Eye (tissue), 1 donor: ENCODE data around the gene PXMP2.

Source experiments
- DNase-seq: peaks from one replicate; pipeline ENCODE4 v3.0.0-alpha.2; 2015

Gene PXMP2

GRCh38 chr12:132695431-132695830 is 8.0 kb downstream of the PXMP2 start:
- DNase-seq: no peak

- DNase-seq: no peak
Observed at GRCh38 chr12:132698341-132698740, 11.0 kb downstream of the PXMP2 start.

- DNase-seq: no peak
Observed at GRCh38 chr12:132700212-132700822, 12.9 kb downstream of the PXMP2 start.

DNA sequence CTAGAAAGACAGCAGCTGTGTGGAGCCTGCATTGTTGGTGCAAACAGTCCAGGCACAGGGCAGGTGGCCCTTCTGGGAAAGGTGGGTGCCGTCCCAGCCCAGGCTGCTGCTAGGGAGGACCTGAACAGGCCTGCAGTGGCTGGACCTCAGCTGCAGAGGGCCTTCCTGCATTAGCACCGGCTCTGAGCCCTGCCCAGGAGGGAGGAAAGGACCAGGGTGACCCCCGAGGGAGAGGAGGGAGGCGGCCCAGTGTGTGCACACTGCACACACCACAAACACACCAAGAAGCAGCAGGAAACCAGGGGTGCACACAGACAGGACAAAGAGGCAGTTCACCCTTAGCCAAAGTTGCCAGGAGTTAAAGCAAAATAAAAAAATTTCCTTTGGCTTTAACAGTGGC is 15.3 kb downstream of the PXMP2 start:
- no peak for DNase-seq

DNA sequence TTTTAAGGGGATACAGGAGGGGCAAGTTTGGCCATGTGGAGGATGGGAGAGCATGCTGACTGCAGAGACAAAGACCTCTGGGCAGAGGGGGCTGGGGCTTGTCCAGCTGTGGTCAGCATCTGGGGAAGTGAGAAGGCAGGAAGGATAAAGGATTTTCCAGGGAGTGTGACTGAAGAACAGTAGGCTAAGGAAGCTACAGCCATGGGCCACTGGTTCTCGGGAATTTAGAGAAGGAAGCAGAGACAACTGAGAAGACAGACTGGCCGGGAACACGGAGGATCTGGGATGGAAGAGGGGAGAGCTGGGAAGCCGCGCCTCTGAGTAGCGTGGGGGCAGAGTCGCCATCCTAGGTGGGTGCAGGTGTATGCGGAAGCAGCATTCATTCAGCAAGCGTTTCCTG is 16.3 kb downstream of the PXMP2 start:
- no peak for DNase-seq

DNA sequence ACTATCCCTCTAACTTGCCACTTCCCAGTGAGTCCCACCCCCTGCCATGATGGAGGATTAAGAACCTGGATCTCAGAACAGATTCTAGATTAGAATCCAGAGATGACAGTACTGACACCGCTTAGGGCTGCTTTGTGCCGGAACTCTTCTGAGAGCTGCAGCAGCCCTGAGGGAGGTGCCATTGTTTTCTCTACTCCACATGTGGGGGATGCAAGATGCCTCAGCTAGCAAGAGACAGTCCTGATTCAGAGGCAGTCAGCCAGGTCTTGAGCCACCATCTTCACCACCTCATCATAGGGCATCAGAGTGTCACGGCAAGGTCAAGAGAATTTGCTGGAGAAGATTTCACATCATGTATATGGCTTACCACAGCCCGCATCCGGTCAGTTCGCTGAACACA is 19.9 kb downstream of the PXMP2 start:
- DNase-seq: no peak

DNA sequence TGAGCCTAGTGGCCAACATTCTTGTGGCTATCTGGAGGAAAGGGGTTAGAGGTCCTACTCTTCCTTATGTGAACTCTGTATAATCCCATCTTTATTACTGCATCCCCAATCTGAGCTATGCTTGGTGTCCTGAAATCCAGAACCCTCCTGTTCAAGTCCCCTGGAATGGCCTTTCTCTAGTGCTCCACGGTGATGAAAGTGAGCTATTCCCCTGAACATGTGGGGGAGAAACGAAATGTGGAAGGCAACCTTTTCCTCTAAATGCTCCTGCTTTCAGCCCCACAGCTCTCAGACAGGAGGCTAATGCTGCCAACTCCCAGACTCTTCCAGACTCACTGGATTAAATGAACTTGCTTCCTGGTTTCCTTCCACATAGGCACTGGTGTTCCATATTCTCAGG is 20.8 kb downstream of the PXMP2 start:
- no peak for DNase-seq

- no peak for DNase-seq
Observed at GRCh38 chr12:132710043-132710404, 22.6 kb downstream of the PXMP2 start.

GRCh38 chr12:132710405-132711079 is 23.2 kb downstream of the PXMP2 start, which contains the start of gene PGAM5:
Gene PGAM5 (plus strand): TSS chr12:132710842. CDS start chr12:132710877, 35 bp downstream.
- peak; percentile 93 for DNase-seq

- peak; percentile 26 for DNase-seq
Observed at GRCh38 chr12:132711080-132711843, 23.9 kb downstream of the PXMP2 start.

DNA sequence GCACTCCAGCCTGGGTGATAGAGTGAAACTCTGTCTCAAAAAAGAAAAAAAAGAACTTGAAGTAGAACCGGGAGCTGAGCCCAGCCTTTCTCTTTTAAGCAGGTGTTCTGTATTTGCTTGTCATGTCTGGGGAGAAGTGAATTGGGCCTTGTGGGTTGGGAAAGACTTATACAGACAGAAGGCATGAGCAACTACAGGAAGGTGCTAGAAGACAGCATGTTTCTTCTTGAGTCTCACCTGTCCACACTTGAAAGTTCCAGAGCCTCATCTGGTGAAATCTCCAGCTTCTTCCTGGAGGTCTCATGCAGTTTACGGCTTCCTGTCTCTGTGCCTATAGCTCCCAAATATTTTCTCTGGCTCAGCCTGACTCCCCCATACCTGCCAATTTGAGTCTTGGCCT is 25.7 kb downstream of the PXMP2 start:
- DNase-seq: no peak

DNA sequence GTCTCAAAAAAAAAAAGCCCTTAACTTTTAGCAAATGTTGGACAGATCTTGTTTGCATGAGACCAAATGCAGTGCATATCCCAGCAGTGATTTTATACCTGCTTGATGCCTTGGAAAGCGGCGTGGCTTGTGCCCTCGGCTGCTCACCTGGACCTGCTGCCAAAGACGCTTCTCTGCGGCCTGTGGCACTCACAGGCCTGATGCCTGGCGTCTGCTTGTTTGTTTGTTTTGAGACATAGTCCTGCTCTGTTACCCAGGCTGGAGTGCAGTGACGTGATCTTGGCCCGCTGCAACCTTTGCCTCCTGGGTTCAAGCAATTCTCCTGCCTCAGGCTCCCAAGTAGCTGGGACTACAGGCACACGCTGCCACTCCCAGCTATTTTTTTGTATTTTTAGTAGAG is 28.5 kb downstream of the PXMP2 start:
- DNase-seq: no peak

GRCh38 chr12:132716356-132716755 is 29.0 kb downstream of the PXMP2 start:
- no peak for DNase-seq

- no peak for DNase-seq
Observed at GRCh38 chr12:132717011-132717410, 29.6 kb downstream of the PXMP2 start.

DNA sequence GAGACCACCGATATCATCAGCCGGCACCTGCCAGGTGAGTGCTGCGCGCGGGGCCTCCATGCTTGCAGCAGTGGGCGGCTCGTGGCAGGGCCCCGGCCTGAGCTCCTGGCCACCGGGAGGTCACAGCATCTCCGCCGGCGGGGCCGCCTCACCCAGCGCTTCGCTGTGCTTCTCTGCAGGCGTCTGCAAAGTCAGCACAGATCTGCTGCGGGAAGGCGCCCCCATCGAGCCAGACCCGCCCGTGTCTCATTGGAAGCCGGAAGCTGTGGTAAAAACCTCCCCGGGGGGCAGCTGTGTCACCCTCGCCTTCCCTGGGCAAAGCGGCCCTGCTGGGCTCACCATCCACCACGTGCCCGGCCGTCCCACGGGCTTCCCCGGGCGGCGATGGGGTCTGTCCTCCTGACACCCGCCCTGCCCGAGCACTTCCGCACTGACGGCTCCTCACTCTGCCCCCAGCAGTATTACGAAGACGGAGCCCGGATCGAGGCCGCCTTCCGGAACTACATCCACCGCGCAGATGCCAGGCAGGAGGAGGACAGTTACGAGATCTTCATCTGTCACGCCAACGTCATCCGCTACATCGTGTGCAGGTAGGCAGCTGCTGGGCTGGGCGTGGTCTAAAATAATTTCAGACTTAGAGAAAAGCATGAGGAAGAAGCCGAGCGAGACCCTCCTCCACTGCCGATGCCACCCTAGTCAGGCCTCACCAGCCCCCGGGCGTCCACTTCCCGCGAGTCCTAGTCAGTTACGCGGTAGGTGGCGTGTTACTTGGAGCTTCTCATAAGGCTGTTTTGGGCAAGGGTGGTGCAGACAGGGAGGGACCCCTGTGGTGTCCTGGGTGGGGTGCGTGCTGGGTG is 30.4 kb downstream of the PXMP2 start:
- no peak for DNase-seq

GRCh38 chr12:132718644-132719043 is 31.3 kb downstream of the PXMP2 start:
- no peak for DNase-seq

GRCh38 chr12:132719141-132719953 is 32.0 kb downstream of the PXMP2 start:
- DNase-seq: no peak

DNA sequence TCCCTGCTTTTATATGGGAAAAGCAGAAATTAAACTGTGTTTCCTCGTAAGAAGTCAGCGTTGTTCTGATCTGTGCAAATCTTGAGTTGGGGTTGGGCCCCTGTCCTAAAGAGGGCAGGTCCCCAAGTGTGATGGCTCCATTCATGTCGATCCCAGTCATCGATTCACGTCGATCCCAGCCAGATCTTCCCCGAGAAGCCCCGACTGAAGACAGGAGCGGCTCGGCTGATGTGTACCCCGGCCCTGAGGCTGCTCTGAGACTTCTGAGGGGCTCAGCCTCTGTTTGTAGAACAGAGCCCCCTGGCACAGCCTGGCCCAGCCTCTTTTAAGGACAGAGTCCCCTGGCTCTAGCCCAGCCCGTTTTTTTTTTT is 32.6 kb downstream of the PXMP2 start:
- no peak for DNase-seq

GRCh38 chr12:132720606-132721345 is 33.4 kb downstream of the PXMP2 start:
- DNase-seq: no peak

- no peak for DNase-seq
Observed at GRCh38 chr12:132723015-132723763, 35.8 kb downstream of the PXMP2 start.

DNA sequence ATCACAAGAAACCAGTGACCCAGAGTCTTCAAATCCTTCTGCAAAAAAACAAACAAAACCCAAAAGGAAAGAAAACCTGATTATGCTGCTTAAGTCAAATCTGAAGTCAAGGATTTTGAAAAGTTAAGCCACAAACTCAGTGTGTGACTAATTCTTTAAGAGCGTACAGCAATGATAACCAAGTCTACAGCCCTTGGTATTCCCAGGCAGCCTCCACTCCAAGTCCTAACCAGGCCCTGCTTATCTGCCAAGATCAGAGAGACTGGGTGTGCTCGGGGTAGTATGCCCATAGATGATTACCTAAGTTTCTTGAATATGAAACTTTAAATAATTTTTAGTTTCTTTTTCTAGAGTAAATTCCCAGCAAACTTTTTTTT is 36.4 kb downstream of the PXMP2 start:
- no peak for DNase-seq
